Stimulated activated CD4-positive, alpha-beta T cell treated with anti-CD3 and anti-CD28 coated beads, Interleukin-2, amount 100 ng/mL, for 4 hours (primary cell): ENCODE results near the gene IFNL2.
"Not testable (repeated sequence)": the region's sequence is repeated elsewhere in the genome, so short reads cannot be mapped to it uniquely, and the experiment has no call there.

ENCODE experiments used
- DNase-seq: peaks from one replicate; pipeline ENCODE4 v3.0.0-alpha.2; 2020; ENCODE audit warnings: low read depth

IFNL2 gene

GRCh38 chr19:39253374-39254149 lies 14.6 kb upstream of the IFNL2 start:
- no peak for DNase-seq

DNA sequence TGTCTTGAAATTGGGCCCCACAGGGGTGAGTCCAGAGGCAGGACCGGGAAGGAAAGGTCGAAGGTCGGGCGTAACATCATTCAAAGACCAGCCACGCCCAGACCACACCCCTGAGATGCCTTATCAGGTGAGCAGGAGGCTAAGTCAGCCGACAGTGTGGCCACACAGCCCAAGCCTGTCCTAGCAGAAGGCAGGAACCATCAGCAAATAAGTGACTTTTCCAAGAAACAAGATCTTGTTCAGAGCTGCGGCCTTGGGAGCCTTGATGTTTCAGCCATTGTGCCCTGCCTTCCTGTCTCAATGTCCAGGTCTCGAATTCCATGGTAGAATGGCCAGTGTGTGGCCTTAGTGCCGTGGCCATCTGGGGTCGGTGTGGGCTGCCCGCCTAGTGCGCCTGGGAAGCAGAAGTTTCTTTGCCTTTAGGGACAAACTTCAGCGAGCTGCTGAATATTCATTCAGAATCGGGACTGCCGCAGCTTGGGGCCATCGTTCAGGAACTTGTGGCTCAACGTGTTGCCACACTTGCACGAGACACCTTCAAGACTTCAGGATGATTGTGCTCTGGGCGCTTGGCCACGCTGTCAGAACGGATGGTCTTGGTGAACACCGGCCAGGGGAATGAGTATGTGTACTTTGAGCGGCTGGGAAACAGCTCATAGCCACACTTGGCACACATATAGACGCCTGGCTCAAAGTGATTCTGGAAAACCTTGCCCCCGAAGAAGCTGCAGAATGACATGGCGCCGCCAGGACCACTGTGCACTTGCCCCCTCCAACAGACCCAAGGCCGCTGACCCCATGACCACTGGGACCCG lies 13.5 kb upstream of the IFNL2 start:
- DNase-seq, result no peak

DNA sequence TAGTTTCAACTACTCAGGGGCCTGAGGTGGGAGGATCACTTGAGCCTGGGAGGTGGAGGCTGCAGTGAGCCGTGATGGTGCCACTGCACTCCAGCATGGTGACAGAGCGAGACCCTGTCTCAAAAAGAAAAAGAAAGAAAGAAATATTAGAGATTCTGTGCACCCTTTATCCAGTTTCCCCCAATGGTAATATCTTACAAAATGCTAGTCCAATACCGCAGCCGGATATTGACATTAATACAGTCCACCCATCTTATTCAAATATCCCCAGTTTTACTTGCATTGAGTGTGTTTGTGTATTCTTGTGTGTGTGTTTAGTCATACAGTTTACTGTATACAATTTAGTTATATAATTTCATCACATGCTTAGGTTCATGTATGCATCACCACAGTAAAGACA lies 11.0 kb upstream of the IFNL2 start:
- no peak for DNase-seq

DNA sequence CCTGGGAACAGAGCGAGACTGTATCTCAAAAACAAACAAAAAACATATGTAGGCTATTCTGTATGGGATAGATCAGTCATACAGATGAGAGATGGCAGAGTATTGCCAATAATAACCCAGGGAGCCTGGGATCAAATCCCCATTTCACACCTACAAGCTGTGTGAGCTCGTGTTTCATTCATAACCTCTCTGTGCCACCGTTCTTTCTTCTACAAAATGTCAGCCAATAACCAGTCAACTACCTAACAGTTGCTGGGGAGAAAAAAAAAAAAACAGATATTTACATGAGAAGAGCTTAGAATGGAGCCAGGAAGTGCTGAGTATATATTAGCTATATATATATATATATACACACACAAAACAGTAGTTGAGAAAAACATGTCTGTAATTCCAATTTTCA lies 6.5 kb upstream of the IFNL2 start:
- no peak for DNase-seq

DNA sequence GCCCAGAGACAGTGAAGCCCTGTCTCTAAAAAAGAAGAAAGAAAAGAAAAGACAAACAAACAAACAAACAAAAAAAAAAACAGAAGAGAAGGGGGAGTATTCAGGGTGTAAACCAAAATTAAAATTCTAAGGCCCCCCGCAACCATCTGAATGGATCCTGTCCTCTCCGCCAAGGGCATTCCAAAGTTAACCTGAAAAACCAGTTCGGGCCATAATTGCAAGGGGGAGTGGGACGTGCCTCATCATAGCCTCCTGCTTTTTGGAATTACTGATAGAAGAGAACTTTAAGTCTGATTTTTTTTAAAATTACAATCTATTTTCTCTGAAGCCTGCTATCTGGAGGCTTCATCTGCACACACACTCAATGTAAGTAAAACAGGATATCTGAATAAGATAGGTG lies 5.7 kb upstream of the IFNL2 start:
- no peak for DNase-seq

- DNase-seq, result no peak
Observed at GRCh38 chr19:39263912-39264305, 4.3 kb upstream of the IFNL2 start.

- DNase-seq, result no peak
Observed at GRCh38 chr19:39264306-39265290, 3.6 kb upstream of the IFNL2 start.

- no peak for DNase-seq
Observed at GRCh38 chr19:39265321-39265916, 2.8 kb upstream of the IFNL2 start.

GRCh38 chr19:39268531-39269223 lies 481 bp downstream of the IFNL2 start:
- DNase-seq, result not testable (repeated sequence)

DNA sequence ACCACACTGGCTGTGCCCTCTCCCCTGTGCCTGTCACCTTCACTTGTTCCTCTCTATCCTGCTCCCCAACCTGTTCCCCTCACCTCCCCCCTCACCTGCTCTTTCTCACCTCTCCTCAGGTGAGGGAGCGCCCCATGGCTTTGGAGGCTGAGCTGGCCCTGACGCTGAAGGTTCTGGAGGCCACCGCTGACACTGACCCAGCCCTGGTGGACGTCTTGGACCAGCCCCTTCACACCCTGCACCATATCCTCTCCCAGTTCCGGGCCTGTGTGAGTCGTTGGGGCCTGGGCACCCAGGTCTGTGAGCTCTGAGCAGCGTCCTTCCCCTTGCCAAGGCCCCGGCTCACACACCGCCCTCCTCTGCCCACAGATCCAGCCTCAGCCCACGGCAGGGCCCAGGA lies 1.2 kb downstream of the IFNL2 start:
- DNase-seq, result not testable (repeated sequence)

- no peak for DNase-seq
Observed at GRCh38 chr19:39270036-39270871, 2.1 kb downstream of the IFNL2 start.

DNA sequence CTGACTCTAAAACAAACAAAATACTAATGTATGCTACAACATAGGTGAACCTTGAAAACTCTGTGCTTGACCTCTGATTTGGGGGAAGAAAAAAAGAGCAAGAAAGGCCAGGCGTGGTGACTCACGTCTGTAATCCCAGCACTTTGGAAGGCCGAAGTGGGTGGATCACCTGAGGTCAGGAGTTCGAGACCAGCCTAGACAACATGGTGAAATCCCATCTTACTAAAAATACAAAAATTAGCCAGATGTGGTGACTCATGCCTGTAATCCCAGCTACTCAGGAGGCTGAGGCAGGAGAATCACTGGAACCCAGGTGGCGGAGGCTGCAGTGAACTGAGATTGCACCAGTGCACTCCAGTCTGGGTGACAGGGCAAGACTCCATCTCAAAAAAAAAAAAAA lies 5.7 kb downstream of the IFNL2 start:
- DNase-seq, result not testable (repeated sequence)

DNA sequence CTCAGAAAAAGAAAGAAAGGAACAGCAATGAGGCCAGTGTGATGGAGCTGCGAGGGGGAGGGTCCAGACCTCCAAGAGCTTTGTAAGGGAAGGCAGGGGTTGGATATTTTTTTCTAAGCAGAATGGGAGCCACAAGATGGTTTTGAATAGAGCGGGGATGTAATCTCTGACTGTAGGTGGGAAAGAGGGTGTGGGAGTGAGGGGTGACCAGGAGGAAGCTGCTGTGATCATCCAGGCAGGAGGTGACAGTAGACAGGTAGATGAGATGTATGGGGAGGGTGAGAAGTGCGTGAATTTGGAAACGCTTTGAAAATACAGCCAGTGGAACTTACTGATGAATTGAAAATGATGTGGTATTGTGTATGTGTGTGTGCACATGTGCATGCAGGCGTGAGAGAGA lies 7.4 kb downstream of the IFNL2 start:
- DNase-seq, result no peak

- no peak for DNase-seq
Observed at GRCh38 chr19:39276740-39277139, 8.5 kb downstream of the IFNL2 start.

DNA sequence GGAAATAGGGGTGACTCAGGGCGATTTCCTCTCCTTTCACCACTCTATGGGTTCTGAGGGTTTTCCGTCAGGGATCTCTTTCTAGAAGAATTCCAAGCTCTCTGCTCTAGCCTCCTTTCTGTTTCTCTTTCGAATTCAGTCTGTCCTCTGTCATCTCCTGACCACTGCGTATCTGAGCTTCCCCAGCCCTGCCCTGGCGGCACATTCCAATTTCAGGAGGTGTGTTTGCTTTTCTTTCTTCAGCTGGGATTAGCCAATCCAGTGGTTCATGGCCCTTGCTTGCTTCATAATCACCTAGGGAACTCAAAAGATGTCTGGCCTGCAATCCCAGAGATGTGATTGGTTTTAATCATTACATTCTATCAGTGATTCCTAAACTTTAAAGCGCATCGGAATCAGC lies 9.4 kb downstream of the IFNL2 start:
- DNase-seq, result no peak

- DNase-seq, result no peak
Observed at GRCh38 chr19:39282021-39282420, 13.8 kb downstream of the IFNL2 start.

DNA sequence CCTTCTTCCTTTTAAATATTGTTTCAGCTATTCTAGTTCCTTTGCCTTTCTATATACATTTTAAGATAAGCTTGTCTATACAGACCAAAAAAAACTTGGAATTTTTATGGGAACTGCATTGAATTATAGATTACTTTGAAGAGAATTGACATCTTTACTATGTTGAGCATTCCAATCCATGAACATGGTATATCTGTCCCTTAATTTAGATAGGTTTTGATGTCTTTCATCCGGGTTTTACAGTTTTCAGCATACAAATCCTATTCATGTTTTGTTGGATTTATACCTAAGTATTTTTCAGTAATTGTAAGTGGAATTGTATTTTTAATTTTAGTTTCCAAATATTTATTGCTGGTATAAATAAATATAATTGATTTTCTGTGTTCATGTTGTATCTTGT lies 15.8 kb downstream of the IFNL2 start:
- no peak for DNase-seq

GRCh38 chr19:39293394-39293793 lies 25.2 kb downstream of the IFNL2 start:
- DNase-seq, result no peak

DNA sequence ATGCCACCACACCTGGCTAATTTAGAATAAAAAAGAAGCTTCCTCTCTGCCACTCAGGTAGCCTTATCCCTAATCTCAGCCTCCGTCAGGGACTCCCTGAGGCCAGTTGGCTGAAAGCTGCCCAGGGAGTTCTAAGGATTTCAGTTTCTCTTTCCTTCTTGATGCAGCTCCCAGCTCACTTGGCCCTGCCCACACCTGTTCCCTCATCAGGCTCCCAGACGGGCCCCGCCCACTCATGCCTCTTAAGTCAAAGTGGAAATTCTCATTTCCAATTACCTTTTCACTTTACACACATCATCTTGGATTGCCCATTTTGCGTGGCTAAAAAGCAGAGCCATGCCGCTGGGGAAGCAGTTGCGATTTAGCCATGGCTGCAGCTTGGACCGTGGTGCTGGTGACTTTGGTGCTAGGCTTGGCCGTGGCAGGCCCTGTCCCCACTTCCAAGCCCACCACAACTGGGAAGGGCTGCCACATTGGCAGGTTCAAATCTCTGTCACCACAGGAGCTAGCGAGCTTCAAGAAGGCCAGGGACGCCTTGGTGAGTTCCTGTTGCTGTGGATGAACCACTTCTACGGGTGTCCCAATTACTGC lies 28.0 kb downstream of the IFNL2 start, which contains the start of gene IFNL1:
TSS of gene IFNL1 (plus strand) at position 353 of the 591 bp plus-strand sequence. CDS start at position 368, 15 bp downstream.
- no peak for DNase-seq

DNA sequence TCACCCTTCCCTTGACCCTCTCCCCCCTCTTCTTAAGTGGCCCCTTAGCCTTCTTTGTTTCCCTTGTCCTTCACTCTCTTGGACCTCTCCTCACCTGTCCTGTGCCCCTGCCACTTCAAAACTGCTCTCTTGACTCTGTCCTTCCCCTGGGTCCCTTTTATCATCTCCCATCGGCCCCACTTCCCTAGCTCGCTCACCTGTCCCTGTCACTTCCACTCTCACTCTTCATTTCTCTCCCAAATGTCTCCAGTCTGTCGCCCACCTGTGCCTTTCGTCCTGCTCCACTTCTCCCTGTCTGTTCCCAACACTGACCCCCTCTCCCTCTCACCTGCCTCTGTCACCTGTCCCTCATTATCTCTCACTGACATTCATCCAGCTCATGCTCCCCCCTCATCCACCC lies 28.7 kb downstream of the IFNL2 start:
- DNase-seq, result no peak
